HepG2 (cell line): ENCODE data around the gene ZSCAN21. TPM values are rescaled to one million over a fixed set of nuclear protein-coding genes. Genes with fewer than 3 reads are reported as not detected.

Experiments used
- ATAC-seq: fragments of 200-7000 bp; cut with Tn5 transposase; 3 replicates; pipeline ENCODE4 v1.9.1; 2020; ENCODE audit warnings: mild to moderate bottlenecking, moderate library complexity
- BruUV-seq: library from RNA; stranded (reverse); fragments of 400-500 nt; replicated peaks from 2 replicates; lab custom pipeline; 2021; lab: Mats Ljungman, UMichigan
- CTCF ChIA-PET: fragments of 300-600 bp; formaldehyde crosslinking; extraction: SDS; loops from one replicate; lab custom pipeline; 2021; ENCODE audit warnings: low total read pairs, inconsistent platforms, low intra/inter-chr PET ratio; lab: Yijun Ruan, JAX
- POLR2A ChIA-PET: fragments of 350-600 bp; sonication (Branson Sonifier 250); formaldehyde crosslinking; loops from one replicate; lab custom pipeline; 2020; ENCODE audit warnings: antibody characterized with exemption, inconsistent platforms; lab: Yijun Ruan, JAX
- DNase-seq: peaks from one replicate; pipeline ENCODE4 v3.0.0-alpha.2; 2015; ENCODE audit warnings: low spot score
- FAIRE-seq: peaks from 3 replicates; lab custom pipeline; 2011; peaks lifted over from hg19 to GRCh38; lab: Jason Lieb, UNC
- H2AFZ ChIP-seq: one replicate; pipeline ENCODE4 v1.6.1; 2011; ENCODE audit warnings: low read length, inconsistent platforms
- H3K27ac ChIP-seq: fragments of 300-600 bp; 3 replicates; pipeline ENCODE4 v1.8.0; 2011; ENCODE audit warnings: mixed run types, mild to moderate bottlenecking, mixed read lengths, low read length, inconsistent platforms; ENCODE audit not compliant: insufficient read depth; ENCODE audit errors: extremely low read length
- H3K27me3 ChIP-seq, 2 experiments: fragments of 200-600 bp in 1 of 2; 2 replicates in 1 of 2; 3 replicates in 1 of 2; pipeline versions ENCODE4 v1.6.0 to v1.8.0; 2011; ENCODE audit warnings: low read length in 2 of 2, mild to moderate bottlenecking in 2 of 2, moderate library complexity in 2 of 2, inconsistent platforms in 1 of 2; ENCODE audit not compliant: insufficient read depth in 2 of 2, control insufficient read depth in 1 of 2
- H3K36me3 ChIP-seq, 2 experiments: fragments of 200-600 bp in 1 of 2; replicated peaks in 1 of 2; 2 replicates in 1 of 2; 3 replicates in 1 of 2; pipeline versions ENCODE4 v1.5.1 to v1.8.0; 2011; ENCODE audit warnings: low read length in 2 of 2, inconsistent platforms in 1 of 2; ENCODE audit not compliant: insufficient read depth in 2 of 2, control insufficient read depth in 1 of 2
- H3K4me1 ChIP-seq: 2 replicates; pipeline ENCODE4 v1.5.1; 2012; ENCODE audit warnings: low read length, inconsistent platforms; ENCODE audit not compliant: insufficient read depth
- H3K4me2 ChIP-seq: 2 replicates; pipeline ENCODE4 v1.6.0; 2011; ENCODE audit warnings: low read depth, low read length, inconsistent platforms
- H3K4me3 ChIP-seq, 3 experiments: fragments of 200-600 bp in 1 of 3; sonication (generic), shearing (Covaris generic) in 1 of 3; replicated peaks in 1 of 3; 2 replicates each; pipeline ENCODE4 v1.5.1; 2011 to 2016; ENCODE audit warnings: low read length in 3 of 3, inconsistent platforms in 2 of 3, low read depth in 2 of 3, mild to moderate bottlenecking in 2 of 3, control low read depth in 1 of 3, mixed read lengths in 1 of 3; ENCODE audit not compliant: insufficient read depth in 1 of 3
- H3K79me2 ChIP-seq: one replicate; pipeline ENCODE4 v1.6.1; 2011; ENCODE audit warnings: low read length, inconsistent platforms; ENCODE audit not compliant: insufficient read depth
- H3K9ac ChIP-seq: 2 replicates; pipeline ENCODE4 v1.6.0; 2011; ENCODE audit warnings: mild to moderate bottlenecking, low read depth, low read length, inconsistent platforms; ENCODE audit not compliant: insufficient read depth
- H3K9me3 ChIP-seq: 2 replicates; pipeline ENCODE4 v1.5.1; 2012; ENCODE audit warnings: mild to moderate bottlenecking, low read length
- H4K20me1 ChIP-seq: 2 replicates; pipeline ENCODE4 v1.6.0; 2011; ENCODE audit warnings: inconsistent platforms, mild to moderate bottlenecking, low read length, moderate library complexity; ENCODE audit not compliant: insufficient read depth
- MBD4 ChIP-seq: IDR thresholded peaks from 2 replicates; pipeline ENCODE4 v1.6.1; 2012; ENCODE audit warnings: low read length, inconsistent platforms, borderline replicate concordance
- PRPF4 ChIP-seq: fragments of 200-400 bp; formaldehyde crosslinking; IDR thresholded peaks from 2 replicates; pipeline ENCODE4 v1.6.1; 2016; ENCODE audit warnings: low read length, low read depth; ENCODE audit not compliant: poor library complexity, severe bottlenecking
- SUZ12 ChIP-seq: fragments of 150-350 bp; IDR thresholded peaks from 2 replicates; pipeline ENCODE4 v1.6.1; 2014; ENCODE audit warnings: low read depth, low read length
- ZBTB3 ChIP-seq: sonication (generic); formaldehyde crosslinking; IDR thresholded peaks from 2 replicates; pipeline ENCODE4 v1.4.0; 2020; ENCODE audit warnings: low read depth, mild to moderate bottlenecking, moderate library complexity, missing genetic modification reagents, borderline replicate concordance
- ZNF773 ChIP-seq: sonication (generic); formaldehyde crosslinking; IDR thresholded peaks from 2 replicates; pipeline ENCODE4 v1.4.0; 2020; ENCODE audit warnings: missing genetic modification reagents, borderline replicate concordance
- WGBS: methylation state at CpG from one replicate; pipeline ENCODE4 v1.1.6; 2017; ENCODE audit warnings: low lambda C conversion rate; 5-methylcytosine and 5-hydroxymethylcytosine counted together
- in situ Hi-C: cut with HindIII; loops from 2 replicates; pipeline ENCODE4 v1.10.0; 2017; ENCODE audit warnings: low pct_unique_long_range_greater_than_20kb; ENCODE audit not compliant: extremely low pct_ligation_motif_present
- intact Hi-C: fragments of 100-400 bp; cut with micrococcal nuclease; formaldehyde crosslinking; loops from one replicate; pipeline ENCODE4 v1.10.0; 2022; ENCODE audit not compliant: unreplicated experiment
- polyA plus RNA-seq, 8 experiments: library from polyadenylated mRNA; depleted of rRNA in 3 of 8; stranded (reverse) in 7 of 8; unstranded in 1 of 8; fragments of >200 nt; fragmentation: Illumina TruSeq in 4 of 8; extraction: Trizol in 4 of 8; gene quantifications; 2 replicates each; pipeline versions ENCODE4 v1.2.1 to v1.2.3, GENCODE V29; 2011 to 2016; ENCODE audit warnings: low read depth in 4 of 8, missing spikeins in 1 of 8, mixed read lengths in 1 of 8; ENCODE audit not compliant: insufficient read depth in 1 of 8
- total RNA-seq, 5 experiments: library from RNA; depleted of rRNA; stranded (reverse); fragments of >200 nt; fragmentation: Illumina TruSeq; extraction: Trizol; gene quantifications; 2 replicates each; pipeline ENCODE4 v1.2.3, GENCODE V29; 2016; ENCODE audit warnings: low read depth in 1 of 5
- TF ChIP-seq, protein P1 (sequence below): sonication (generic); formaldehyde crosslinking; IDR thresholded peaks from 2 replicates; pipeline ENCODE4 v1.4.0; 2020; ENCODE audit warnings: low read depth, mild to moderate bottlenecking, missing genetic modification reagents
- TF ChIP-seq, protein P2 (sequence below): sonication (generic); formaldehyde crosslinking; IDR thresholded peaks from 2 replicates; pipeline ENCODE4 v1.4.0; 2020; ENCODE audit warnings: missing genetic modification reagents
- TF ChIP-seq, protein P3 (sequence below): sonication (generic); formaldehyde crosslinking; IDR thresholded peaks from 2 replicates; pipeline ENCODE4 v1.5.1; 2020; ENCODE audit warnings: mild to moderate bottlenecking, missing genetic modification reagents, moderate library complexity
- TF ChIP-seq, protein P4 (sequence below): sonication (generic); formaldehyde crosslinking; IDR thresholded peaks from 2 replicates; pipeline ENCODE4 v1.9.0; 2022; ENCODE audit warnings: missing genetic modification reagents, mild to moderate bottlenecking, borderline replicate concordance

Gene ZSCAN21
- total and polyA plus RNA-seq, 2 of the 13 experiments (the other 11 are each of a cell fraction or from before 2014, with no cell fraction given), result 7.0 to 10.0 TPM

DNA sequence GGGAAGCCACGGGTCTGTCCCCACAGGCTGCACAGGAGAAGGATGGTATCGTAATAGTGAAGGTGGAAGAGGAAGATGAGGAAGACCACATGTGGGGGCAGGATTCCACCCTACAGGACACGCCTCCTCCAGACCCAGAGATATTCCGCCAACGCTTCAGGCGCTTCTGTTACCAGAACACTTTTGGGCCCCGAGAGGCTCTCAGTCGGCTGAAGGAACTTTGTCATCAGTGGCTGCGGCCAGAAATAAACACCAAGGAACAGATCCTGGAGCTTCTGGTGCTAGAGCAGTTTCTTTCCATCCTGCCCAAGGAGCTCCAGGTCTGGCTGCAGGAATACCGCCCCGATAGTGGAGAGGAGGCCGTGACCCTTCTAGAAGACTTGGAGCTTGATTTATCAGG is 26.0 kb upstream of the ZSCAN21 start:
- Histone ChIP-seq H4K20me1 (peaks cover 20% of the 10 kb centered on the region), H3K27ac (no peak overlapping the region), H2AFZ (no peak overlapping the region), H3K9ac (no peak overlapping the region; the same call in 1 of the 2 replicates), H3K79me2 (peaks cover 50% of the 10 kb centered on the region), H3K9me3 (no peaks in the 10 kb centered on the region), H3K4me2 (no peak overlapping the region), H3K4me3 (no peak overlapping the region), H3K36me3 (peaks cover 21 to 65% of the 10 kb centered on the region in 2 experiments), H3K4me1 (peaks cover 78% of the 10 kb centered on the region), H3K27me3 (no peaks in the 10 kb centered on the region)
- TF ChIP-seq ZNF773 (CRISPR knock-in tag) (no peak), PRPF4 (peak; percentile 14), ZBTB3 (no peak), MBD4 (0 out of 2 replicates have a peak, but pooled peaks have one; percentile 21), SUZ12 (no peak)
- TF ChIP-seq, protein P1, sequence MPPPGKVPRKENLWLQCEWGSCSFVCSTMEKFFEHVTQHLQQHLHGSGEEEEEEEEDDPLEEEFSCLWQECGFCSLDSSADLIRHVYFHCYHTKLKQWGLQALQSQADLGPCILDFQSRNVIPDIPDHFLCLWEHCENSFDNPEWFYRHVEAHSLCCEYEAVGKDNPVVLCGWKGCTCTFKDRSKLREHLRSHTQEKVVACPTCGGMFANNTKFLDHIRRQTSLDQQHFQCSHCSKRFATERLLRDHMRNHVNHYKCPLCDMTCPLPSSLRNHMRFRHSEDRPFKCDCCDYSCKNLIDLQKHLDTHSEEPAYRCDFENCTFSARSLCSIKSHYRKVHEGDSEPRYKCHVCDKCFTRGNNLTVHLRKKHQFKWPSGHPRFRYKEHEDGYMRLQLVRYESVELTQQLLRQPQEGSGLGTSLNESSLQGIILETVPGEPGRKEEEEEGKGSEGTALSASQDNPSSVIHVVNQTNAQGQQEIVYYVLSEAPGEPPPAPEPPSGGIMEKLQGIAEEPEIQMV (CRISPR knock-in tag), result no peak
- TF ChIP-seq, protein P2, sequence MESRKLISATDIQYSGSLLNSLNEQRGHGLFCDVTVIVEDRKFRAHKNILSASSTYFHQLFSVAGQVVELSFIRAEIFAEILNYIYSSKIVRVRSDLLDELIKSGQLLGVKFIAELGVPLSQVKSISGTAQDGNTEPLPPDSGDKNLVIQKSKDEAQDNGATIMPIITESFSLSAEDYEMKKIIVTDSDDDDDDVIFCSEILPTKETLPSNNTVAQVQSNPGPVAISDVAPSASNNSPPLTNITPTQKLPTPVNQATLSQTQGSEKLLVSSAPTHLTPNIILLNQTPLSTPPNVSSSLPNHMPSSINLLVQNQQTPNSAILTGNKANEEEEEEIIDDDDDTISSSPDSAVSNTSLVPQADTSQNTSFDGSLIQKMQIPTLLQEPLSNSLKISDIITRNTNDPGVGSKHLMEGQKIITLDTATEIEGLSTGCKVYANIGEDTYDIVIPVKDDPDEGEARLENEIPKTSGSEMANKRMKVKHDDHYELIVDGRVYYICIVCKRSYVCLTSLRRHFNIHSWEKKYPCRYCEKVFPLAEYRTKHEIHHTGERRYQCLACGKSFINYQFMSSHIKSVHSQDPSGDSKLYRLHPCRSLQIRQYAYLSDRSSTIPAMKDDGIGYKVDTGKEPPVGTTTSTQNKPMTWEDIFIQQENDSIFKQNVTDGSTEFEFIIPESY (CRISPR knock-in tag), result peak; percentile 59
- TF ChIP-seq, protein P3, sequence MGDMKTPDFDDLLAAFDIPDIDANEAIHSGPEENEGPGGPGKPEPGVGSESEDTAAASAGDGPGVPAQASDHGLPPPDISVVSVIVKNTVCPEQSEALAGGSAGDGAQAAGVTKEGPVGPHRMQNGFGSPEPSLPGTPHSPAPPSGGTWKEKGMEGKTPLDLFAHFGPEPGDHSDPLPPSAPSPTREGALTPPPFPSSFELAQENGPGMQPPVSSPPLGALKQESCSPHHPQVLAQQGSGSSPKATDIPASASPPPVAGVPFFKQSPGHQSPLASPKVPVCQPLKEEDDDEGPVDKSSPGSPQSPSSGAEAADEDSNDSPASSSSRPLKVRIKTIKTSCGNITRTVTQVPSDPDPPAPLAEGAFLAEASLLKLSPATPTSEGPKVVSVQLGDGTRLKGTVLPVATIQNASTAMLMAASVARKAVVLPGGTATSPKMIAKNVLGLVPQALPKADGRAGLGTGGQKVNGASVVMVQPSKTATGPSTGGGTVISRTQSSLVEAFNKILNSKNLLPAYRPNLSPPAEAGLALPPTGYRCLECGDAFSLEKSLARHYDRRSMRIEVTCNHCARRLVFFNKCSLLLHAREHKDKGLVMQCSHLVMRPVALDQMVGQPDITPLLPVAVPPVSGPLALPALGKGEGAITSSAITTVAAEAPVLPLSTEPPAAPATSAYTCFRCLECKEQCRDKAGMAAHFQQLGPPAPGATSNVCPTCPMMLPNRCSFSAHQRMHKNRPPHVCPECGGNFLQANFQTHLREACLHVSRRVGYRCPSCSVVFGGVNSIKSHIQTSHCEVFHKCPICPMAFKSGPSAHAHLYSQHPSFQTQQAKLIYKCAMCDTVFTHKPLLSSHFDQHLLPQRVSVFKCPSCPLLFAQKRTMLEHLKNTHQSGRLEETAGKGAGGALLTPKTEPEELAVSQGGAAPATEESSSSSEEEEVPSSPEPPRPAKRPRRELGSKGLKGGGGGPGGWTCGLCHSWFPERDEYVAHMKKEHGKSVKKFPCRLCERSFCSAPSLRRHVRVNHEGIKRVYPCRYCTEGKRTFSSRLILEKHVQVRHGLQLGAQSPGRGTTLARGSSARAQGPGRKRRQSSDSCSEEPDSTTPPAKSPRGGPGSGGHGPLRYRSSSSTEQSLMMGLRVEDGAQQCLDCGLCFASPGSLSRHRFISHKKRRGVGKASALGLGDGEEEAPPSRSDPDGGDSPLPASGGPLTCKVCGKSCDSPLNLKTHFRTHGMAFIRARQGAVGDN (CRISPR knock-in tag), result no peak
- TF ChIP-seq, protein P4, sequence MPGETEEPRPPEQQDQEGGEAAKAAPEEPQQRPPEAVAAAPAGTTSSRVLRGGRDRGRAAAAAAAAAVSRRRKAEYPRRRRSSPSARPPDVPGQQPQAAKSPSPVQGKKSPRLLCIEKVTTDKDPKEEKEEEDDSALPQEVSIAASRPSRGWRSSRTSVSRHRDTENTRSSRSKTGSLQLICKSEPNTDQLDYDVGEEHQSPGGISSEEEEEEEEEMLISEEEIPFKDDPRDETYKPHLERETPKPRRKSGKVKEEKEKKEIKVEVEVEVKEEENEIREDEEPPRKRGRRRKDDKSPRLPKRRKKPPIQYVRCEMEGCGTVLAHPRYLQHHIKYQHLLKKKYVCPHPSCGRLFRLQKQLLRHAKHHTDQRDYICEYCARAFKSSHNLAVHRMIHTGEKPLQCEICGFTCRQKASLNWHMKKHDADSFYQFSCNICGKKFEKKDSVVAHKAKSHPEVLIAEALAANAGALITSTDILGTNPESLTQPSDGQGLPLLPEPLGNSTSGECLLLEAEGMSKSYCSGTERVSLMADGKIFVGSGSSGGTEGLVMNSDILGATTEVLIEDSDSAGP, result no peak
- ChIA-PET POLR2A (interaction anchor here (0.6 to 1.6 kb wide), 13 partner anchors 8 to 29 kb away, joined by 3 to 24 read pairs (median 5); partner anchors contain the start of genes ZKSCAN1 and ZSCAN21), CTCF (no interaction called here)
- no peak; the same call in 2 of the 3 replicates for ATAC-seq
- 96% methylated on average over 8 of the region's 12 CpGs for WGBS
- BruUV-seq, result TSS peak; percentile 24
- in situ Hi-C loops (no loop called here), intact Hi-C loops (no loop called here)
- DNase-seq, result no peak
- no peak for FAIRE-seq
